DMS79 (cell line): ENCODE data around the gene NR2C2AP.
"Not testable (repeated sequence)": the region's sequence is repeated elsewhere in the genome, so short reads cannot be mapped to it uniquely, and the experiment has no call there.

ENCODE experiments used
- DNase-seq: peaks from one replicate; lab custom pipeline; 2025; lab: John Stamatoyannopoulos, UW

The NR2C2AP gene, protein sequence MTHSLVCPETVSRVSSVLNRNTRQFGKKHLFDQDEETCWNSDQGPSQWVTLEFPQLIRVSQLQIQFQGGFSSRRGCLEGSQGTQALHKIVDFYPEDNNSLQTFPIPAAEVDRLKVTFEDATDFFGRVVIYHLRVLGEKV

DNA sequence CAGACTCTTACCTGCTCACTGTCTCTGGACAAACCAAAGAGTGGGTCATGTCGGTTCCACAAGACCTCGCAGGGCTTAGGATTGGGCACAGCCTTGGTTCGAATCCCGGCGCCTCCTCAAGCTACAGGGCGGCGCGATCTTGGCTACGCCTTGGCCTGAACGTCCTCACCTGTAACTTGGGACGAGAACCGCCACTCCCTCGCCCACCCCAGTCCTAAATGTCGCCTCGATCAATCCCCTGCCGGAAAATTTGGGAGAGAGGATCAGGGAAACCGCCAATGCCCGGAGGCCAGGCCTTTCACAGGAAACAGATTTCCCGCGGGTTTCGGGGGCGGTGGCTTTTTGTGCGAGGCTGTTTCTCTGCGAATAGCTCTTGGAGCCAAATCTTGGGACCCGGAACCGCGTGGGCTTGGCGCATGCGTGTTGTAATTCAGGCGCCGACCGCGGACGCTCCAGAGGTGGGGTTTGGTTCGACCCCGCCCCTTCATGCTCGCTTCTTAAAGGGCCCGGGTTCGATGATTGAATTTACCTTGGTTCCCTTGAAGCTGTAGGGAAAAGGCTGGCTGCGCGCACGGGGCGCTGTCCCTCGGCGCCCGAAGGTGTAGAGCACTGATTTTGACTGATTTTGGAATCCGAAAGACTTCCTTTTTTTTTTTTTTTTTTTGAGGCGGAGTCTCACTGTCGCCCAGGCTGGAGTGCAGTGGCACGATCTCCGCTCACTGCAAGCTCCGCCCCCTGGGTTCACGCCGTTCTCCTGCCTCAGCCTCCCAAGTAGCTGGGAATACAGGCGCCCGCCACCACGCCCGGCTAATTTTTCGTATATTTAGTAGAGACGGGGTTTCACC lies at the start of gene NR2C2AP:
NR2C2AP (minus strand) TSS at position 403 of the 845 bp plus-strand sequence; CDS start at position 49, 354 bp downstream.
- peak; percentile 80 for DNase-seq

DNA sequence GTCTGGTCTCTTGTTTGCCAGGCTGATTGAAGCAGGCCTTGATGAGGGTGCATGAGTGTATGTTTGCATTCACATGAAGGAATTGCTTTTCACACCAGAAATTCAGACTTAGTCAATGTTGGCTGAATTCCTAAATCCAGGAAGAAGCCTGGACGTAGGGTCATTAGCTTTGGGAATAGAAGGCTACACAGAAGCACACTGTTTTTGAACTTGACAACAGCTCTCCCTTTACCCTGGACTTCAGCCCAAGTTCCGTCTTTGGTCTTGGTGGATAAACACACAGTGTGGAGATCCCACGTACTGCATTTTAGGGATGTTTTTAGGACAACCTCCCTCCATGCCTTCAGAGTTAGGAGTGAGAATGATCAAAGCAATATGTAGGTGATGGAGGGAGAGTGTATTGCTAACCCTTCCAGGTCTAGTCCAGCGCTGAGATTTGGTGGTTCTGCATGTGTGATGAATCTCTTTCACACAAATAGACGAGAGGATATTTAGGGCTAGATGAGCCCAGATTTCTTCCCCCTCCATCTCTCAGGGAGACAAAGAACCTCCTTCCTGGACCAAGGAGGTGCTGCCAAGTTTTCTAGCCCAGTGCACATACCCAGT lies 47.1 kb upstream of the NR2C2AP start:
- DNase-seq, result no peak

DNA sequence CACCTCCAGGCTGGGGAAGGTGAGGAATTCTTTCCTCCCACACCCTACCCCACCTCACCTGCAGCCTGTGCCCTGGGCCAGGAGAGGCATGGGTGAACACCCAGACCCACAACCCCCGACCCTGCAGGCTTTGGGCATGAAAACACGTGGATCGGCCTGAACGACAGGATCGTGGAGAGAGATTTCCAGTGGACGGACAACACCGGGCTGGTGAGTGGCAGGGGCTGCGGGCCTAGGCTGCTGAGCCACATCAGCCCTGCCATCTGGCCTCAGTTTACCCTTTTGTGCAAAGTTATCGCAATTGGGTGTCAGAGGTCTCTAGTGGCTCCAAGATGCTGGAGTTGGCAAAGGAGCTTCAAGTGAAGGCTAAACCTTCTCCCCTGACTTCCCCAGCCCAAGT lies 37.3 kb upstream of the NR2C2AP start:
- no peak for DNase-seq

DNA sequence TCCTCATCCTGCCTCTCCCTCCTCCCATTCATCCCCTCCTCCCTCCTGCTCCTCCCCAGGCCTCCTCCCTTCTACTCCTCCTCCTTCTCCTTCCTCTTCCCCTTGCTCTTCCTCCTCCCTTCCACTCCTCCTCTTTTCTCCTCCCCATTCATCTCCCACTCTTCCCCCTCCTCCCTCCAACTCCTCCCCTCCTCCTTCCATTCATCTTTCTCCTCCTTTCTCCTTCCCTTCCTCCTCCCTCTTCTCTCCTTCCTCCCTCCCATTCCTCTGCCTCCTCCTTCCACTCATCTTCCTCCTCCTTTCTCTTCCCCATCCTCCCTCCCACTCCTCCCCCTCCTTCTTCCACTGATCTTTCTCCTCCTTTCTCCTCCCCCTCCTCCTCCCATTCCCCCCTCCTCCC lies 36.5 kb upstream of the NR2C2AP start:
- no peak for DNase-seq

DNA sequence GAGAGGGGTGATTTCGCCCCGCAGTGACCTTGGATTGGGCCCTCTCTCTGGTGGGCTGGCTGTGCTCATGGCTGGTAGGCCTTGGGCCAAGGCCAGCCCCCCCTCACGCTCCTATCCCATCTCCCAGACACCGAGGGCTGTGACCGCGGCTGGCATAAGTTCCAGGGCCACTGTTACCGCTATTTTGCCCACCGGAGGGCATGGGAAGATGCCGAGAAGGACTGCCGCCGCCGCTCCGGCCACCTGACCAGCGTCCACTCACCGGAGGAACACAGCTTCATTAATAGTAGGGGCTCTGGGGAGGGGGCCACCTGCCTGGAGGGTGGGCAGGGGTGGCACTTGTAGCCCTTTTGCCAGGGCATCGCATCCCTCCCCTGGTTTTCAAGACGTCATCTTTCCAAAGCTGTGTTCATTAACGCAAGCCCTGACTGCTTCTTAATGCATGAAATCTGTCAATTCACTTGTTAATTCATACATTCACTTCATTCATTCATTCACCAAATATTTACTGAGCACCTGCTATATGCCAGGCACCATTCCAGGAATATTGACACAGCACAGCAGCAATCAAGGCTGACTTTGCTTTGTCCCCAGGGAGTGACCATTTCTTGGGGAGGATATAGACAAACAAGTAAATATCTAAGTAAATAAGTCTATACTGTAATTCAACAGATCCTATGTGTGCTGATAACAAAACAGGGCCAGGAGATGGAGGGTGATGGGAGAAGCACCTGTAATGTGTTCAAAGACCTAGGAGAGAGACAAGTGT lies 35.1 kb upstream of the NR2C2AP start:
- no peak for DNase-seq

DNA sequence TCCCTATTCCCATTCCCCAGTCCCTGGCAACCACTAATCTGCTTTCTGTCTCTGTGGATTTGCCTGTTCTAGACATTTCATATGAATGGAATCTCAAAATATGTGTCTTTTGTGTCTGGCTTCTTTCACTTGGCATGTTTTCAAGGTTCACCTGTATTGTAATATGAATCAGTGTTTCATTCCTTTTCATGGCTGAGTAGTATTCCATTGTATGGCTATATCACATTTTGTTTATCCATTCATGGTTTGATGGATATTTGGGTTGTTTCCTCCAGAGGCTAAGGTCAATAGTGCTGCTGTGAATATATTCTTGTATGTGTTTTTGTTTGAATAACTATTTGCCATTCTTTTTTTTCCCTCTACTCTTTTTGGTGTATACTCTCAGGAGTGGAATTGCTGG lies 33.0 kb upstream of the NR2C2AP start:
- DNase-seq, result no peak

DNA sequence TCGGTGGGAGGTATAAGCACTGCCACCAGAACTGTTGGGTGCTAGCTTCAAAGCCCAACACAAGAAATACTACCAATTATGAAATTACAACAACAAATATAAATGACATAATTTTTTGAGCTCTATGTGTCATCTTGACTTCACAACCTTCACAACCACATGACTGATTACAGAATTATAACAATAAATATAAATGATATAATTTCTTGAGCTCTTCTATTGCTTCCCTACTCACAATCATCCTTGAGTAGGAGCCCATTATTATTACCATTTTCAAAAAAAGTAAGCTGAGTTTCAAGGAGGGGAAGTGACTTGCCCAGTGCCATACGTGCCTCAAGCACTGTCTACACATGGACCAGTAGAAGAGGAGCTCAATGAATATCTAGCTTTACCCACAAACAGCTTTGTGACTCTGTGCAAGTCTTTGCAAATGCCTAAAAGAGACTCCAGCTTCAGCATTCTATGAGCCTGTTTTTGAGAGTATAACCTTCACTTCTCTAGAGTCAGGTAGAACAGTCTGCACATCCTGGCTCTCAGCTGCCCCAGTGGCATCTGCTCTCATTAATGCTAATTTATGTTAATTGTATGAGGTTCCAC lies 31.1 kb upstream of the NR2C2AP start:
- no peak for DNase-seq

DNA sequence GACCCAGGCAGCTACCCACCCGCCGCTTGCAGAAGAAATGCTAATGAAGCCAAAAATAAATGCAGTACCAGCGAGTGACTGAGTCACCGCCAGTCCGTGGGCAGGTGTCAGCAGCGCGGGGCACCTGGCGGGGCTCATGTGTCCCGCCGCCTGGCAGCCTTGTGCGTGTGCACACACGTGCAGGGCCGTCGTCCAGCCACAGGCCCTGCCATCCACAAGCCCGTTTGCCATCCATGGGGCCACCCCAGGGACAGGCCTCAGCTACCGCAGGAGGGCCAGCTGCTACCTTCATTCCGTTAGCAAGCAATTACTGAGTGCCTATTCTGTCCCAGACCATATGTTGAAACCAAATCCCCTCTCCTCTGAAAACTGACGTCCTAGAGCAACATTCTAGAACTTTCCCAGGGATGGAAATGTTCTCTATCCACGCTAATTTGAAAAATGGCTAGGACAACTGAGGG lies 29.1 kb upstream of the NR2C2AP start:
- DNase-seq, result no peak

DNA sequence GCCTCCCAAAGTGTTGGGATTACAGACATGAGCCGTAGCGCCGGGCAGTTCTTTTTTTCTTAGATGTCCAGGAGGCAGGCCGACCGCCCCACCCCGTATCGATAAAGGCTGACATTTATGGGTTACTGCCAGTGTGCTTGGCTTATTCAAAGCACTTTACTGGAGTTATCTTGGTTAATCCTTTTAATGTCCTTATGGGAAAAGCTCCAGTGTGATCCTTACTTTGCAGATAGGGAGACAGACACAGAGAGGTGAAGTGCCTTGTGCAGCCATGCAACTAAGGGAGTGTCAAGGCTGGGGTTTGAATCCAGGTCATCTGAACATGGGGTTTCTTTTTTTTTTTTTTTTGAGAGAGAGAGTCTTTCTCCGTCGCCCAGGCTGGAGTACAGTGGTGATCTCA lies 27.8 kb upstream of the NR2C2AP start:
- DNase-seq, result no peak

DNA sequence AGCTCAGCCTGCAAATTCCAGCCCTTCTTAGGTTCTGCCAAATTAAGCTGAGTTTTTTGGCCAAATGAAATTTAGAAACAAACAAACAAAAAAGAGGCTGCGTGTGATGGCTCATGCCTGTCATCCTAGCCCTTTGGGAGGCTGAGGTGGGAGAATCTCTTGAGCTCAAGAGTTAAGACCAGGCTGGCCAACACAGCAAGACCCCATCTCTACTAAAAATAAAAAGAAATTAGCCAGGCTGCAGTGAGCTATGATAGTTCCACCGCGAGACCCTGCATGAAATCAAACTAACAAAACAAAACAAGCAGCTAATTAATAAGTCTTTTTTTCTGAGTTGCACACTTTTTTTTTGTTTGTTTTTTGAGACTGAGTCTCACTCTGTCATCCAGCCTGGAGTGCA lies 26.5 kb upstream of the NR2C2AP start:
- DNase-seq, result no peak

DNA sequence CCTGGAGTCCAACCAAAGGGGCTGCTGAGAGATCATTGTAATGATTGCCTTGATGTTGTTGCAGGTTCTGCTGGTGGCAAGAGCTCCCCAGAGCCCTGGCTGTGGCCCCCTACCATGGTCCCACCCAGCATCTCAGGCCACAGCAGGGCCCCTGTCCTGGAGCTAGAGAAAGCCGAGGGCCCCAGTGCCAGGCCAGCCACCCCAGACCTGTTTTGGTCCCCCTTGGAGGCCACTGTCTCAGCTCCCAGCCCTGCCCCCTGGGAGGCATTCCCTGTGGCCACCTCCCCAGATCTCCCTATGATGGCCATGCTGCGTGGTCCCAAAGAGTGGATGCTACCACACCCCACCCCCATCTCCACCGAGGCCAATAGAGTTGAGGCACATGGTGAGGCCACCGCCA lies 24.0 kb upstream of the NR2C2AP start:
- DNase-seq, result no peak

DNA sequence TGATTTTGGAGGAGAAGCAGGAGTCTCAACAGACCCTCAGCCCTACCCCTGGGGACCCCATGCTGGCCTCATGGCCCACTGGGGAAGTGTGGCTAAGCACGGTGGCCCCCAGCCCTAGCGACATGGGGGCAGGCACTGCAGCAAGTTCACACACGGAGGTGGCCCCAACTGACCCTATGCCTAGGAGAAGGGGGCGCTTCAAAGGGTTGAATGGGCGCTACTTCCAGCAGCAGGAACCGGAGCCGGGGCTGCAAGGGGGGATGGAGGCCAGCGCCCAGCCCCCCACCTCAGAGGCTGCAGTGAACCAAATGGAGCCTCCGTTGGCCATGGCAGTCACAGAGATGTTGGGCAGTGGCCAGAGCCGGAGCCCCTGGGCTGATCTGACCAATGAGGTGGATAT lies 23.4 kb upstream of the NR2C2AP start:
- no peak for DNase-seq

DNA sequence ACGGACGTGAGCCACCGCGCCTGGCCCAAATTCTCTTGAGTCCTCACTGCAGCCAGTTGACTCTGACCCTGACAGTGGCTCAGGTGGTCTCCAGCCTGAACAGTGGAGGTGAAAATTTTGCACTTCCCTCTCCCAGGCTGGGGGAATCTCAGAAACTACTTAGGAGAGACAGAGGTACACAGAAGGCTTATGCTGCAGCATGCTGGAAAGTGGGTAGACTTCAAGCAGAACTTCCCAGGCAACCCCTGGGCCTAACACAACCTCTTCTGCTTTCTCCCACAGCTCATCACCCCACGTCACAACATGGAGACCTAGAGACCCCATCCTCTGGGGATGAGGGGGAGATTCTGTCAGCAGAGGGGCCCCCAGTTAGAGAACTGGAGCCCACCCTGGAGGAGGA lies 23.0 kb upstream of the NR2C2AP start:
- no peak for DNase-seq

DNA sequence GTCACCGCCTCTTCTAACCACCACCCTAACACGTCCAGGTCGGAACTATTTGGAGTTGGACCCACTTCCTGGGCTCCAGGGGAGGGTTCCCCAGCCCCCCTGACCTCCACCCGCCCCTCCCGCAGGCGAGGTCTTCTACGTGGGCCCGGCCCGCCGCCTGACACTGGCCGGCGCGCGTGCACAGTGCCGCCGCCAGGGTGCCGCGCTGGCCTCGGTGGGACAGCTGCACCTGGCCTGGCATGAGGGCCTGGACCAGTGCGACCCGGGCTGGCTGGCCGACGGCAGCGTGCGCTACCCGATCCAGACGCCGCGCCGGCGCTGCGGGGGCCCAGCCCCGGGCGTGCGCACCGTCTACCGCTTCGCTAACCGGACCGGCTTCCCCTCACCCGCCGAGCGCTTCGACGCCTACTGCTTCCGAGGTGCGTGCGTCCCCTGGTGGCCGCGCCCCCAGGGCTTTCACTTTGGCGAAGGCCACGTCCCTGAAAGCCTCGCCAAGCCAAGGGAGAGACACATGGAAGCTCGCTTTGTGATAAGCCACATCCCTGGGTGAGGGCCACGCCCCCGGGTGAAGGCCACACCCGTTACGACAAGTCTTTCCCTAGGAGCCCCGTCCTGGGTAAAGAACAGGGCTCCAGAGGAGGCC lies 21.8 kb upstream of the NR2C2AP start:
- DNase-seq, result no peak

DNA sequence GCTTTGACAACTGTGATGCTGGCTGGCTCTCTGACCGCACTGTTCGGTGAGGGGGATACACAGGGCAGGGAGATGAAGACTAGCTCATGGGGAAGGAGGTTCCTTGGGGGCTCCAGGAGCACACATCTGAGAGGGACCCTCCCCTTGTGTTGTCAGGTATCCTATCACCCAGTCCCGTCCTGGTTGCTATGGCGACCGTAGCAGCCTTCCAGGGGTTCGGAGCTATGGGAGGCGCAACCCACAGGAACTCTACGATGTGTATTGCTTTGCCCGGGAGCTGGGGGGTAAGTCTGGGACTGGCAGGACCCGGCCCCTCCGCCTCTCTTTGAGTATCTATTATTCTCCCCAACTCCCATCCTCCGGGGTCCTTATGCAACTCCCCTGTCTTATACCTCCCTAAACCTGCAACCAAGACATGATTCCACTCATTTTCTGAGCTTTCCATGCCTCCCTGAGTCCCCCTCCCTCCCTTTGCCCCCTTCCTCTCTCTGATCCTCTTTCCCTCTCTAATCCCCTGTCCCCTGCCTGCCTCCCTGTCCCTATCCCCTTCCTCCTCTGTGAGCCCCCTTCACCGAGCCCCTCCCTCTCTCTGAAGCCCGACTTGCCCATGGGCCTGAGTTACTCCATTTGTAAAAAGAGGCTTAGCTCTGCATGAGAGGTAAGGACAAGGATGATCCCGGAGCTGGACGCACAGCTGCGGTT lies 21.1 kb upstream of the NR2C2AP start:
- DNase-seq, result no peak

DNA sequence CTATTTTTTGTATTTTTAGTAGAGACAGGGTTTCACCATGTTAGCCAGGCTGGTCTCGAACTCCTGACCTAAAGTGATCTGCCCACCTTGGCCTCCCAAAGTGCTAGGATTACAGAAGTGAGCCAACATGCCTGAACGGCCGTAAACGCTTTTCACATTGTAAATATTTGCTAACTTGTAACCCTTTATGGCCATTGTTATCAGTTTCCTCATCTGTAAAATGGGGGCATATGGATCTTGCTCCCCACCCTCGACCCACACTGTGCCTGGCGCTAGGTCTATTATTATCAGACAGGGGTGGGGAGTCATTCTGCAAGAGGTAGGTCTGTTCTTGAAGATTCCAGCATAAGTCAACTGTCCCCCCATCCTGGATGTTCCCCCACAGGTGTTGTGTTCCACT lies 20.4 kb upstream of the NR2C2AP start:
- no peak for DNase-seq

DNA sequence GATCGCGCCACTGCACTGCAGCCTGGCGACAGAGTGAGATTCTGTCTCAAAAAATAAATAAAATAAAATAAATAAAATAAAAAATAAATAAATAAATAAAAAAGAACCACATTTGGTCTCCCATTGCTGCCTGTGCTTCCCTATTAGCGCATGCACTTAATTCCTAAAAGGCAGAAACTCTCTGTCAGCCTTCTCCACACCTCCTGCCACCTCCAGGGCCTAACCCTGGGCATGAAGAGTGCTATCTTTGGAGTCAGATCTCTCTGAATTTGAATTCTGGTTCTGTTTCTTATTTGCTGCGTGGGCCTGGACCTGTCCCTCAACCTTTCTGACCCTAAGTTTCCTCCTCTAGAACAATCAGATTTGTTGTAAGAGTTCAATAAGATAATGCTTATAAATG lies 19.8 kb upstream of the NR2C2AP start:
- DNase-seq, result no peak

DNA sequence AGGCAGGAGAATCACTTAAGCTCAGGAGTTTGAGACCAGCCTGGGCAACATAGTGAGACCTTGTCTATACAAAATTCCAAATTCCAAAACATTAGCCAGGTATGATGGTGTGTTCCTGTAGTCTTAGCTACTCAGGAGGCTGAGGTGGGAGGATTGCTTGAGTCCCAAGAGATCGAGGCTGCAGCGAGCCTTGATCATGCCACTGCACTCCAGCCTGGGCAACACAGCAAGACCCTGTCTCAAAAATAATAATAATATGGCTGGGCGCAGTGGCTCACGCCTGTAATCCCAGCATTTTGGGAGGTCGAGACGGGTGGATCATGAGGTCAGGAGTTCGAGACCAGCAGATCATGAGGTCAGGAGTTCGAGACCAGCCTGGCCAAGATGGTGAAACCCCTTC lies 17.8 kb upstream of the NR2C2AP start:
- DNase-seq, result not testable (repeated sequence)

DNA sequence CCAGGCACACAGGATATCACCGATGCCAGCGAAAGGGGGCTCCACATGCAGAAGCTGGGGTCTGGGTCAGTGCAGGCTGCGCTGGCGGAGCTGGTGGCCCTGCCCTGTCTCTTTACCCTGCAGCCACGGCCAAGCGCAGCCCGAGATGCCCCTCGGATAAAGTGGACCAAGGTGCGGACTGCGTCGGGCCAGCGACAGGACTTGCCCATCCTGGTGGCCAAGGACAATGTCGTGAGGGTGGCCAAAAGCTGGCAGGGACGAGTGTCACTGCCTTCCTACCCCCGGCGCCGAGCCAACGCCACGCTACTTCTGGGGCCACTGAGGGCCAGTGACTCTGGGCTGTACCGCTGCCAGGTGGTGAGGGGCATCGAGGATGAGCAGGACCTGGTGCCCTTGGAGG lies 15.7 kb upstream of the NR2C2AP start:
- DNase-seq, result no peak

DNA sequence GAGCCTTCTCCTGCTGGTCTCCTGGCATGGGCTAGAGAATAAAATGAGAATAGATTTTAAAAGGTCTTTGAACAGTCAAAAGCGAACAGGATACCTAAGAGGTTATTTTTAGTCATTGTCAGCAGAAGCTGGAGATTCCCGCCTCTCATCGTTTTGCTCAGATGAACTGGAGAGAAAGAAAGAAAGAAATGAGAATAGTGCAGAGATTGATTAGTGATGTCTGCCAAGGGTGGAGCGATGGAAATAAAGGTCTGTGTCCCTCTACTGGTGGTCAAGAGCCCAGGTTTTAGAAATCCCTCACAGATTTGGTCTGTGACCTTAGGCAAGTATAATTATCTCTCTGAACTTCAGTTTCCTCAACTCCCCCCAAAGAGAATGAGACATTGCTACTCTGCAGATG lies 13.9 kb upstream of the NR2C2AP start:
- DNase-seq, result no peak

DNA sequence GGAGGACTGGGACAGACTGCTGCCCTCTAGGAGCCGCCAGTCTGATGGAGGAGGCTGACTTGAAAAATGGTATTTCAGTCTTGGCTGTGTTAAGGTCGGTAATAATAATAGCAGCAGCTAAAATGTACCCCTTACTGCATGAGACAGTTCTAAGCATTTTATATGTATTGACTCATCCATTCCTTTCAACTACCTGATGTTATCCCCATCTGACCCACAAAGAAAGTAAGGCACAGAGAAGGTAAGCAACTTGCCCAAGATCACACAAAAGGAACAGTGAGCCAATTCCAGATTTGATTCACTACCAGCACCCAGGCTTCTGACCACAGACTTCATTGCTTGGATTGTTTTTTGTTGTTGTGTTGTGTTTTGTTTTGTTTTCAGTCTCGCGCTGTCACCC lies 12.6 kb upstream of the NR2C2AP start:
- DNase-seq, result no peak
